Activated CD4-positive, alpha-beta T cell treated with anti-CD3 and anti-CD28 coated beads for 24 hours (primary cell): ENCODE data around the gene CEP295NL.
"Not testable (repeated sequence)": the region's sequence is repeated elsewhere in the genome, so short reads cannot be mapped to it uniquely, and the experiment has no call there.

Experiments
- DNase-seq, 2 donors: peaks; one replicate each; pipeline ENCODE4 v3.0.0-alpha.2; 2020; ENCODE audit warnings: low read depth in 2 of 2

The CEP295NL gene

DNA sequence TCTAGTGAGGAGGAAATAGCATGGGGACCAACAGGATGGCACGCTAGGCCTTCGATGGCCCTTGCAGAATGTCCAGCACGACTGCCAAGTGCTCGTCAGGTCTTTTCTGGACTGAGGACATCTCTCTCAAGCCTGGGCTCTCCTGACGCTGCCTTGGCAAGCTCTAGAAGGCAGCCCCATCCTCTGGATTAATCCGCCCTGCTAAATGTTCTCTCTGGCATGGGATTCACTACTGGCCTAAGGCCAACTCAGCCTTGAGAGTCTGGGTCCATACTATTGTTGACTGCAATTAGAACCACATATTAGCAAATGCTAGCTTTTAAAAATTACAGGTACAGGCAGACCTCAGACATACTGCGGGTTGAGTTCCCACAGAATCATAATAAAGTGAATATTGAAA is 2.5 kb upstream of the CEP295NL start:
- DNase-seq, result no peak

DNA sequence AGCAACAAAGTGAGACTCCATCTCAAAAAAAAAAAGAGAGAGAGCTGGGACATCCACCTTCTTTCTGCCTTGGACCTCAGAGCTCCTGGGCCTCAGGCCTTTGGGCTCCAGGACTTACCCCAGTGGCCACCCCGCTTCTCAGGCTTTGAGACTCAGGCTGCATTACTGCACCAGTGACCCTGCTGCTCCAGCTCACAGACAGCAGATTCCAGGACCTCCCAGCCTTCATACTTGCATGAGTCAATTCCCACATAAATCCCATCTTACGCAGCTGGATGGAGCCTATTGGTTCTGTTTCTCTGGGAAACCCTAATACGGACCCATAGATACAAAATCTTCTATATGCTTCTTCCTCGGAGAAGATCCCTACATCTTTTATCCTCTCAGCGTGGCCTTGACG is 2.1 kb upstream of the CEP295NL start:
- no peak for DNase-seq

DNA sequence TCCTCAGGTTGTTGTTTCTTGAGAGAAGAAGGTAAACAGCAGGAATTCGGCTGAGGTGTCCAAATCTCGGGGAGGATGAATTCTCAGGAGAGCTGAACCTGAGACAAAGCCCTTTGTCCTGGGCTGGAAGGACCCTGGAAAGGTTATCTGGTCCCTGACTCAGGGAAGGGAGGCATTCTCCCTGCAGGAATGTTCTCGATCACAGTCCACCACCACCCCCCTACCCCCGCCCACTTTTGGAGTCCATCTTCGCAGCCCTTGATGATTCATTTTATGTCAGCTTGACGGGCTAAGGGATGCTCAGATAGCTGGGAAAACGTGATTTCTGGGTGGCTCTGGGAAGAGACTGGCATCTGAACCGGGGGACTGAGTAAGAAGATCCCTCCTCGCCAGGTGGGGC is 1.4 kb upstream of the CEP295NL start:
- DNase-seq, result no peak

DNA sequence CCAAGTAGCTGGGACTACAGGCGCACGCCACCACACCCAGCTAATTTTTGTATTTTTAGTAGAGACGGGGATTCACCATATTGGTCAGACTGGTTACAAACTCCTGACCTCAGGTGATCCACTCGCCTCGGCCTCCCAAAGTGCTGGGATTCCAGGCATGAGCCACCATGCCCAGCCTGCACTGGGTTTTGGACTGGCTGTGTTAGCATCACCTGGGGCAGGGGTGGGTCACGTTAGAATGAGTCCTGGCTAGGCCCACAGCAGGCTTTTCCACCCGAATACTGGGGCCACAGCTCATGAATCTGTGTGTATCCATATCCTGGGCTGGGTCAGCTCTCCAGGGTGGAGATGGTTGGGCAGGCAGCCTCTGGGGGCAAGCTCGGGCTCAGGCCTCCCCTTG is 770 bp downstream of the CEP295NL start:
- not testable (repeated sequence) for DNase-seq

DNA sequence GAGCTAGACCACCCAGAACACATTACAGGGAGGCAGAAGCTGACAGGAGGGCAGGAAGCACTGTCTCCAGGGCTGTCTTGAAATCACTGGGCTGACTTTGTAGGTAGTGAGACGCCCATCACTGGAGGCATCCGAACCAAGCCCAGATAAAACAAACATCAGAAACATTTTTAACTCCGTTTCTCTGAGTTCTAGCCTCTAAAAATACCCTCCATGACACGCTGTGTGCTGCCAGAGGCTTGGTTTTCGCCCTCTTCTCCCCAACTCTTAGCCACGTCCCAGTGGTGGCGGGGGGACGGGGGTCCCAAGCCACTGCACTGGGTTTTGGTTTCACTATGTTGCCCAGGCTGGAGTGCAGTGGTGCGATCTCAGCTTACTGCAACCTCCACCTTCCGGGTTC is 1.2 kb downstream of the CEP295NL start:
- DNase-seq, result no peak

DNA sequence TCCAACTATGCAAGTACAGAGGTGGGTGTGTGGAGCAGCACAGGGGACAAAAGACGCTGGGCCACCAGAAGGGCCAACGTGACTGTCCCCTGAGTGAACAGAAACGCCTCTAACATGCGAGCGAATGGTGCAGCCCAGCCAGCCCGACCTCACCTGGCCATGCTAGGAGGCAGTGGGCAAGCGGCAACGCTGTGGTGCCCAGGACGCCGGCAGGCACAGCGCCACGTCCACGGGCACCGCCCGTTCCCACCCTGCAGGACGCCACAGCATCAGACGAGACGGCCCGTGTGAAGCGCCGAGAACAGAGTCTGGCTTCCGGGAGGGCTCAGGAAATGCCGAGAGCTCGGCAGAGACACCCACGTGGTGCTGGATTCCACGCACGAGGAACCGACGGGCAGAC is 2.2 kb downstream of the CEP295NL start:
- DNase-seq, result no peak

DNA sequence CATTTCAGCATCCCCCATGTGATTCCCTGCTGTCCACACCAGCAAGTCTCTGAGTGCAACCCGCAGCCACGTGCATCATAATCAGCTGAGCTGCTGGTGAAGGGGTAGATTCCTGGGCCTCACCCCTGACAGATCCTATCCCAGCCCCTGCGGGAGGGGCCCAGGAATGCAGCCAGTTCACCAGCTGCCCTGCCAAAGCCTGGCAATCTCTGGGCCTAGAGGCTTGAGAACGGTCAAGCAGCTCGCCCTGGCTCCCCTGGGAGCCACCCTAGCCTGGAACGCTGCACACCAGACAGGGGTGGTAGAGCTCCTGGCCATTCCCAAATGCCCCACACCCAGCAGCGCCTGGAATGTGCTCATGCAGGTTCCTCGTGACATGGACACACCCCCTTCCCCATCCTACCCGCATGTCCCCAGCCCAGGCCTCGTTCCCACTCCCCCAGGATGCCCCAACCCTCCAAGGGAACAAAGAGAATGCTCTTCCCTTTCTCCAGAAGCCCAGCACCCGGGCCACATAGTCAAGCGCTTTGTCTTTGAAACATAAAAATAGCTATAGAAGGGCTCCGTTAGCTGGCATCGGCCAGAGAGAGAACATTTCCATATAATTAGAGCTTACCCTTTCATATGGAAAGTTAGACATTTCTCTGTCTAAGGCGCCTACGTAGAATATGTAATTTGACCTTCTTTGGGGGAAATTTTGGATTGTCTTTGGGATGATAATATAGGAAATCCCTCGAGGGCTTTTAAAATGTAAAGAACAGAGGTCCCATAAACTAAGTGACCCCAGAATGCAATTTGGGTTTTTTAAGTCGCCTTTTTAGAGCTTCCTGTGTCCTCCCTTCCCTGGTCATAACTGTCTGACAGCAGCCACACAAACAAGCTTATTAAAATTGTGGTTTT is 3.4 kb downstream of the CEP295NL start:
- no peak for DNase-seq

DNA sequence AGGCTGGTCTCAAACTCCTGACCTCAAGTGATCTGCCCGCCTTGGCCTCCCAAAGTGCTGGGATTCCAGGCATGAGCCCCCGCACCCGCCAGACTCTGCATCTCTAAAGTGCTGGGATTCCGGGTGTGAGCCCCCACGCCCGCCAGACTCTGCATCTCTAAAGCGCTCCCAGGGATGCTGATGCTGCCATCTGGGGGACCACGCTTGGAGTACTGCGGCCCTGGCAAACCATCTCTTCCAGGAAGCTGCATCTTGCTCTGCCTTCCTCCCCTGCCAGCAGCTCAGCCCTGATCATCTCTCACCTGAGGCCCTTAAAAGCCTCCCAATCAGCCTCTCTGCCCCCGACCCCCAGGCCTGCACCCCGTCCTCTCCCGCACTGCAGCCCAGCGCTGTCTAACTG is 4.1 kb downstream of the CEP295NL start:
- no peak for DNase-seq

DNA sequence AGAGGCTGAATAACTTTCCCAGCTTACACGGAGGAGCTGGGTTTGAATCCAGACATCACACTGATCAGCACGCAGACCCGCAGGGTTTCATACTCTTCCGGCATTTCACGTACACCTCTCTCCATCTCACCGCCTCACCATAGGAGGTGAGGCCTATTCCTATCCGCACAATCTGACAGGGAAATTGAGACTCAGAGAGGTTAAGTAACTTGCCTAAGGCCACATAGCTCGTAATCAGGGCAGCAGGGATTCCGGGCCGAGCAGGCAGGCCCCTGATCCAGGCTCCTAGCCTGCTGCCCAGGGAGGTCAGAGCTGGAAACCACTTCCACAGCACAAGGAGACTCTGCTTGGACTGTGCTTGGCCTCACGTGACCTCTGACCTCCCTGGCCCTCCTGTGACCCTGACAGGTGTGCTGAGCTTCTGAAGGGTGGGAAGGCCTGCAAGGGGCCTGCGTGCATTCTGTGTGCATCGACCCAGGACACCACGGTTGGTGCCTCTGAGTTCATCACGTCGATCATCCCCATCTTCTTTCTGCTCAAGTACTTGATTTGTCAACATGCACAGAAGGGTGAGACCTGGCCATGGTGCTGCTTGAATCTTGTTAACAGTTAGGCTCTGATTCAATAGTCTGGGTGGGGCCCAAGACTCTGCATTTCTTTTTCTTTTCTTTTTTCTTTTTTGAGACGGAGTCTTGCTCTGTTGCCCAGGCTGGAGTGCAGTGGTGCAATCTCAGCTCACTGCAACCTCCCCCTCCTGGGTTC is 4.7 kb downstream of the CEP295NL start:
- DNase-seq, result no peak

DNA sequence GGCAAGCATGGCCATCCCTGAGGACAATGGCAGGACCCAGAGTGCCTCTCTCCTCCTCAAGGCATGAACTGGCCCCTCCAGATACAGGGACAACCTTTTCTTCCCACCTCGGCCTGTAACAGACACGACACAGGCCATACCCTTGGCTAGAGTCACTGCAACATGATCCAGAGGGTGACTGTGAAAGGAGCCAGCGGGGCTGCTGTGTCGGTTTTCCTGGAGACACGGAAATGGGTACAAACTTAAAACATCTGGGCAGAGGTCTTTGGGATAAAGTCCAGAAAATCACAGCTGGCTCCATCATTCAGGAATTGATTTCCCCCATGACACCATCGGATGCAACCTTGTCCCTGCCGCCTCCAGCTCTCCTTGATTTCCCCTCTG is 5.3 kb downstream of the CEP295NL start:
- no peak for DNase-seq

DNA sequence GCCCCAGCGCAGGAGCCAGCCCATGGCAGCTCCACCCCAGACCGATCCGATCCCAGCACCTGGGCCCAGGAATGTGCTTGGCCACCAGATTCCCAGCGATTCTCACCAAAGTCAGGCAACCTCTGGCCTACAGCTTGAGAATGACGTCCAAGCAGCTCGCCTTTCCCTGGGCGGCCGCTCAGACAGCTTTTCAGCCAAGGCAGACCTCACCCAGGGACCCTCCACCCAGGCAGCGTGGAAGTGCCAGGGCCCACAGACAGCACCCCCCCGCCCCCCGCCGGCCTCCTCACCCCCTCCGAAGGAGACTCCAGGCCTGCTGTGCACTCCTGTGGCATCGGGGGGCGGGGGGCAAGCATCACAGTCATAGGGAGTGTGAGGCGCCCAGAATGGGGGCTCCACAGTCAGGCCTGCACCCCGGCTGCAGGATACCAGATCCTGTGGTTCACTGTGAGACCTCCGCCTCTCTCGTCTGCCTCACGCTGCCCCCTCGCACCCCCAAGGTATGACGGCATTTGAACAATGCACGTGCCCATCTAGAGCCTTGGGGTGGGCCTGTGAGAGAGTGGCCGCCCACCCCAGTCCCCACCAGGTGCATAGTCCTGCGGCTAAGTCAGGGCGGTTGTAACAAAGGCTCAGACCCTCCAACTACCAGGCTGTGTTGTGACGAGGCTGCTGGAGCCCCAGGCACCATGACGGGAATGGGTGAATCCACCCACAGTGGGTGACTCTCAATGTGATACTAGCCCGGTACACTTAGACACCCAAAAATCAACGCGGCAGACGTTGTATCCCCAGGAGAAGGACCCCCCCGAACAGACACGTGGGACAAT is 6.0 kb downstream of the CEP295NL start:
- DNase-seq, result no peak

DNA sequence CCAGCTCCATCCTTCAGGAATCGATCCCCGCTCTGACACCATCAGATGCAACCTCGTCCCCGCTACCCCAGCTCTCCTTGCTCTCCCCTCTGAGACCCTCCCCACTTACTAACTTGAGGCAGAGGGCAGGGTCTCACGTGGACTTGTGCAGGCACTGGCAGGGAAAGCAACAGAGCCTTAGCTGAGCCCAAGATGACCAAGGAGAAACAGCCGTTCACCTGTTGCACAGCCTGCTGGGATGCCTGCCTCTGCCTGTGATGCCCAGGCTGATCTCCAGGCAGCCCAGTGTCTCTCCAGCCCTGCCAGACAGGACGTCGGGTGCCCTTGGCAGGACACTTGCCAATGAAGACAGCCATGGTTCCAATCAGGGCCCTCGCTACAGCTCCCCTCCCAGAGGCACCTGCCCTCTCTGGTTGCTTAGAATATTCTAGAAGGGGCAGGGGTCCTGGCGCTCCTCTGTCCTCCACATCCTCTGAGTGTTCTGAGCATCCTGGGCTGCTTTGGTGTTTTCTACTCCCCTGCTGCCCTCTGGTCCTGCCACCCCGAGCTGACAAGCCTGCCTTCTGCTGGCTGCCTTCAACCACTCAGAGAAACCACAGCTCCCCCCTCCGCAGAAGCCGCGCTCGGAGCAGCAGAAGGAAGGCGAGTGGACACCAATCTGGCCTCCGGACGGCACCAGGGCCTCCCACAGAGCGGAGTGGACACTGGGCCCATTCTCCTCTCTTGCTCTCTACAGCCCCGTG is 6.7 kb downstream of the CEP295NL start:
- DNase-seq, result no peak

DNA sequence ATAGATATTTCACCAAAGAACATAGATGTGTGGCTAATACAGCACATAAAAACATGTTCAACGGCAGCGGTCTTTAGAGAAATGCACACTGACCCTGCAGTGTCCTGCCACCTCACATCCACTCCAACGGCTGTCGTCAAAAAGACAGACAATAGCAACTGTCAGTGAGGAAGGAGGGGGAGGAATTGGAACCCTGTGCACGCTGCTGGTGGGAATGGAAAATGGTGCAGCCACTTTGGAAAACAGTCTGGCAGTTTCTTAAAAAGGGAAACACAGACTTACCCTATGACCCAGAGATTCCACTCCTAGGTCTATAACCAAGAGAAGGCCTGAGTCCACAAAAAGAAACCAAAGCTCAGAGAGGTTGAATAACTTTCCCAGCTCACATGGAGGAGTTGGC is 7.7 kb downstream of the CEP295NL start:
- DNase-seq, result no peak

DNA sequence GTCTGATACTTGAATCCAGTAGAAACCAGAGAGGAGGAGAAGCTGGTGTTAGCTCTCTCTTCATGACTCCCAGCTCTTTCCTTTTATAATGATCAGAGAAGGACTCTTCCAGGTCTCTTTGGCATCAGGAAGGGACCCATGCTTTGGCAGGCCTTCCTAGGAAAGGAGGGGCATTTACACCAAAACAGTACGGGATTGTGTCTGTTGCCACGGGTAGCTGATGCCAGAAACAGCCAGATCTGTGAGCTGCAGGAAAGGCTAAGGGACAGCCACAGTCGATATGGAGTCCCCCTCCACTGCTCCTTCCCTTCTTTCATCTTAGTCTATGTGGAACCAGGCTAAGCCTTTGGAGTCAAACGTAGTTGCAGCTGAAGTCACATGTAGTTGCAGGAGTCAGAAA is 9.3 kb downstream of the CEP295NL start:
- DNase-seq, result no peak

DNA sequence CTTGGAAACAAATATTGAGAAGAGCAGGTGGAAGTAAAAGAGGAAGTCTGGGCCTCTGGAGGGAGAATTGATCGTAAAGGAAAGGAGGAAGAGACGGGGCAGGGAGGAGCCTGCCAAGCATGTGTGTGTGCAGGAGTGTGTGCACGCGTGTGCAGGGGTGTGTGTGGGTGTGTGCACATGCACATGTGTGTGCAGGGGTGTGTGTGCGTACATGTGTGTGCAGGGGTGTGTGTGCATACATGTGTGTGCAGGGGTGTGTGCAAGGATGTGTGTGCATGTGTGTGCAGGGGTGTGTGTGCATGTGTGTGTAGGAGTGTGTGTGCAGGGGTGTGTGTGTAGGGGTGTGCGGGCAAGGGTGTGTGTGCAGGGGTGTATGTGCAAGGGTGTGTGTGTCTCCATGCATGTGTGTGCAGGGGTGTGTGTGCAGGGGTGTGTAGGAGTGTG is 10.0 kb downstream of the CEP295NL start:
- no peak for DNase-seq

DNA sequence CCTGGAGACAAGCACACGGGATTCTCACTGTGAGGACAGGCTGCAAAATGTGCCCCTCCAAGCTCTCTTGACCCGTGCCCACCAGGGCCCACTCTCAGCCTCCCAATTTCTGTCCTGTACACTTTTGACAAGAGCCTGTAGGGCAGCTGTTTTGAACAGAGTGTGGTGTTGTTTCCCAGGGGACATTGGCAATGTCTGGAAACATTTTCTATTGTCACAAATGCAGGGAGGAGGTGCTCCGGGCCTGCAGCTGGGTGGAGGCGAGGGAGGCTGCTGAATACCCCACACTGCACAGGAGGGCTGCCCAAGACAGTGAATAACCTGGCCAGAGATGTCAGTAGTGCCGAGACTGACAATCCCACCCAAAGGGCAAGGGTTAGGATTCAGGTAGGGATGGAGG is 10.5 kb downstream of the CEP295NL start:
- no peak for DNase-seq

DNA sequence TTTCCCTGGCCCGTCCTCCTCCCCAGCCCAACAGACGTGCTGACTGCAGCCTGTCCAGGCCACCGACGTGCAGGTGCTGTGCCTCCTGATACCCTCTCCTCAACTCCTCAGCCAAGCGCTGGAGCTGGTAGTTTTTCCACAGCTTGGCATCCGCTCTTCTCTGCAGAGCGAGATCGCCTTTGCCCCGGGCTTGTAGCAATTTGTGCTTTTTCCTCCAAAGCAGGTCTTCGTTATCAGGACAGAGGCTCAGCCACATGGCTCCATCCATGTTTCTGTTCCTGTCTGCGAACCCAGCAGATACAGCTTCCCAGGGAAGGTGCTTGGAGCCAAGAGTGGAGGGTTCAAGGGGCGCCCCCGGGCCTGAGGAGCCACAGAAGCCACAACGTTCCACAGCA is 10.9 kb downstream of the CEP295NL start:
- DNase-seq, result no peak

DNA sequence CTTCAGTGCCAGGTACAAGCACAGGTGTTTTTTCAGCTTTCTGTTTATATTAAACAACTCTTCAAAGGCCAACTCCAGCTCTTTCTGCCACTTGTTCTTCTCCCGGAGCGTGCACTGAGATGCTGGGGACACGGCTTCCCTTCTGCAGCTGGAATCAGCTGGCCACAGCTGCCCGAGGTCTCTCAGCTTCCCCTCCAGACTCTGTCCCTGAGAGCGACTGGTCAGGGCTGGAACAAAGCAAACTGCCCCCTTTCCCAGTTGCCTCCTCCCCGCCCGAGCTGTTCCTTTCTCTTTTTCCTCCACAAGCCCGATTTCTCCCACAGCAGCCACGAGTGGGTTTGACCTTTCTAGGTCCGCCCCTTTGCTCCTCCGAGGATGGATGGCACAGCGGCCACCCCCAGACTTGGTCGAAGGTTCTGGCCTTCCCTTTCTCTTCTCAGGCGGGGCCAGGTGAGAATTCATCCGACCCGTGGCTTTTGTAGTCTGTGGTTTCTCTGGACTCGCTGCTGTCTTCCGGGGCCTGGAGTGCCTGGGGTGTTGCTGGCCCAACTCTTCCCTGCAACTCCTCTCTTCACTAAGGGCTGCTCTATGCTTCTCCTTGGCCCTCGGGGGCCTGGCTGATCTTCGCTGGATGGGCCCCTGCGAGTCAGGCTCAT is 11.5 kb downstream of the CEP295NL start:
- no peak for DNase-seq

DNA sequence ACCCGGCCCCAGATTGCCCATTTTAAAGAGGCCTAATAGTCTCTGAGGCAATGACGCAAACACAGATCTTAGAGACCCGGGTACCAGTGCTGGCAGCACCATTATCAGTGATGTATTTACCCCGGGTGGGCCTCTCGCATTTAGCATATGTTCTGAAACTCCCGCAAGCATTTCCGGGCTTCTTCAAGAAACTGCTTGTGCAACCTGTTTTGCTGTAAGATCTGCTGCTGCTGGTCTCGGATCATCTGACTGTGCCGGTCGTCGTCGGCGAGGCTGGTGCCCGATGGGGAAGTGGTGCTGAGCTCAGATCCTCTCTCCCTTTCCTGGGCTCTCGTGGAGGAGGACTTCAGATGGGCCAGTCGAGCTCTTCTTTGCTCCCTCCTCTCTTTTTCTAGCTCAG is 12.5 kb downstream of the CEP295NL start:
- DNase-seq, result peak in 1 of 2 donors; percentile 35

DNA sequence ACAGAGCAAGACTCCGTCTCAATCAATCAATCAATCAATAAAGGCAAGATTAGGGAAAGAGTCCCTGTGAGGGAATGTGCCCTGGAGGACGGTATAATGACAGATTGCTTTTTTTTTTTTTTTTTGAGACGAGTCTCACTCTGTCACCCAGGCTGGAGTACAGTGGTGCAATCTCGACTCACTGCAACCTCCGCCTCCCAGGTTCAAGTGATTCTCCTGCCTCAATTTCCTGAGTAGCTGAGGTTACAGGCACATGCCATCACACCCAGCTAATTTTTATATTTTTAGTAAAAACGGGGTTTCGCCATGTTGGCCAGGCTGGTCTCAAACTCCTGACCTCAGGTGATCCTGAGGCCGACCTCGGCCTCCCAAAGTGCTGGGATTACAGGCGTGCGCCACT is 12.9 kb downstream of the CEP295NL start:
- DNase-seq, result not testable (repeated sequence)

DNA sequence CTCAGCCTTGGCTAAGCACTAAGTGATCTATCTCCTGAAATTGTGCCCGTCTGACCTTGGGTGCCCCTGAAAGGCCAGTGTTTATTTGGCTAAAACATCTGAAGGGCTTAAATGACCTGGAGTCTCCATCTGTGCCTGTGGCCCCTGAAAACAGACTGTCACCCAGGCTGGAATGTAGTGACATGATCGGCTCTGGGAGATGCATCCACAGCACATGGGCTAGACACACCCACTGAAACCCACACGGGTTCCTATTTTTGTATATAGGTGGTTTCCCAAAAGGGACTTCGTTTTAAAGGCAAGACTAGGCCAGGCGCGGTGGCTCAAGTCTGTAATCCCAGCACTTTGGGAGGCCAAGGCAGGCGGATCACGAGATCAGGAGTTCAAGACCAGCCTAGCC is 13.5 kb downstream of the CEP295NL start:
- DNase-seq, result no peak
